HUES64 (cell line): ENCODE measurements around the gene GSG1L.

ENCODE experiments used
- H3K27ac ChIP-seq: 2 replicates; pipeline ENCODE4 v1.7.0; 2013; ENCODE audit warnings: low read depth, low read length, inconsistent platforms
- H3K27me3 ChIP-seq: 2 replicates; pipeline ENCODE4 v1.6.1; 2013; ENCODE audit warnings: mild to moderate bottlenecking, low read length; ENCODE audit not compliant: insufficient read depth
- H3K36me3 ChIP-seq: 2 replicates; pipeline ENCODE4 v1.6.1; 2013; ENCODE audit warnings: mild to moderate bottlenecking, low read length; ENCODE audit not compliant: insufficient read depth
- H3K4me1 ChIP-seq: 2 replicates; pipeline ENCODE4 v1.6.1; 2013; ENCODE audit warnings: mild to moderate bottlenecking, low read length, moderate library complexity; ENCODE audit not compliant: insufficient read depth
- H3K4me3 ChIP-seq: 2 replicates; pipeline ENCODE4 v1.5.1; 2013; ENCODE audit warnings: mild to moderate bottlenecking, low read length, moderate library complexity
- H3K9ac ChIP-seq: 2 replicates; pipeline ENCODE4 v1.6.1; 2013; ENCODE audit warnings: mild to moderate bottlenecking, low read depth, low read length
- H3K9me3 ChIP-seq: 2 replicates; pipeline ENCODE4 v1.6.1; 2013; ENCODE audit warnings: low read depth, low read length; ENCODE audit not compliant: insufficient read depth
- WGBS: fragments of 150-250, 120-280 bp; methylation state at CpG from one replicate; pipeline ENCODE4 v1.1.7; 2013; ENCODE audit warnings: missing lambda C conversion rate; 5-methylcytosine and 5-hydroxymethylcytosine counted together

GSG1L gene

GRCh38 chr16:27826893-27827289 is 236.6 kb downstream of the GSG1L start:
- Histone ChIP-seq H3K4me3 (no peak overlapping the region), H3K36me3 (no peaks in the 10 kb centered on the region), H3K4me1 (no peaks in the 10 kb centered on the region), H3K9ac (no peak overlapping the region), H3K27ac (no peak overlapping the region), H3K9me3 (peaks cover 11% of the 10 kb centered on the region), H3K27me3 (no peaks in the 10 kb centered on the region)
- 88% methylated on average over 2 of the region's 2 CpGs for WGBS

GRCh38 chr16:27826081-27826892 is 237.2 kb downstream of the GSG1L start:
- no peaks in the 10 kb centered on the region for H3K27me3 ChIP-seq
- H3K27ac ChIP-seq, result no peak overlapping the region
- H3K36me3 ChIP-seq, result no peaks in the 10 kb centered on the region
- H3K4me3 ChIP-seq, result no peak overlapping the region
- no peak overlapping the region for H3K9ac ChIP-seq
- no peaks in the 10 kb centered on the region for H3K4me1 ChIP-seq
- 88% methylated on average over 12 of the region's 12 CpGs for WGBS
- H3K9me3 ChIP-seq, result peaks cover 11% of the 10 kb centered on the region

- H3K4me1 ChIP-seq, result no peaks in the 10 kb centered on the region
- H3K9ac ChIP-seq, result no peak overlapping the region
- no peaks in the 10 kb centered on the region for H3K27me3 ChIP-seq
- H3K27ac ChIP-seq, result no peak overlapping the region
- peaks cover 1% of the 10 kb centered on the region; the same call in 1 of the 2 replicates for H3K9me3 ChIP-seq
- WGBS, result 88% methylated on average over 9 of the region's 9 CpGs
- H3K4me3 ChIP-seq, result no peak overlapping the region
- no peaks in the 10 kb centered on the region for H3K36me3 ChIP-seq
Observed at GRCh38 chr16:27824786-27825185, 238.7 kb downstream of the GSG1L start.

- Histone ChIP-seq H3K27me3 (no peaks in the 10 kb centered on the region), H3K9me3 (no peaks in the 10 kb centered on the region), H3K36me3 (no peaks in the 10 kb centered on the region), H3K4me3 (no peak overlapping the region), H3K27ac (no peak overlapping the region), H3K9ac (no peak overlapping the region), H3K4me1 (no peaks in the 10 kb centered on the region)
- WGBS, result 95% methylated on average over 7 of the region's 7 CpGs
Observed at GRCh38 chr16:27824006-27824405, 239.5 kb downstream of the GSG1L start.

GRCh38 chr16:27823421-27823820 is 240.1 kb downstream of the GSG1L start:
- Histone ChIP-seq H3K36me3 (no peaks in the 10 kb centered on the region), H3K9ac (no peak overlapping the region; the same call in 1 of the 2 replicates), H3K27me3 (no peaks in the 10 kb centered on the region), H3K27ac (no peak overlapping the region), H3K9me3 (no peaks in the 10 kb centered on the region), H3K4me3 (no peak overlapping the region), H3K4me1 (no peaks in the 10 kb centered on the region)
- WGBS, result 89% methylated on average over 8 of the region's 8 CpGs

GRCh38 chr16:27822996-27823395 is 240.5 kb downstream of the GSG1L start:
- WGBS, result 94% methylated on average over 11 of the region's 11 CpGs
- no peak overlapping the region for H3K27ac ChIP-seq

GRCh38 chr16:27822529-27822928 is 241.0 kb downstream of the GSG1L start:
- H3K4me1 ChIP-seq, result no peaks in the 10 kb centered on the region
- no peak overlapping the region for H3K4me3 ChIP-seq
- no peak overlapping the region for H3K27ac ChIP-seq
- no peaks in the 10 kb centered on the region for H3K9me3 ChIP-seq
- no peak overlapping the region for H3K9ac ChIP-seq
- no peaks in the 10 kb centered on the region for H3K27me3 ChIP-seq
- 91% methylated on average over 7 of the region's 7 CpGs for WGBS
- H3K36me3 ChIP-seq, result no peaks in the 10 kb centered on the region

More at GRCh38 chr16:27822996-27823395, 240.5 kb downstream of the GSG1L start:
- Histone ChIP-seq H3K9me3 (no peaks in the 10 kb centered on the region), H3K36me3 (no peaks in the 10 kb centered on the region), H3K4me3 (no peak overlapping the region), H3K9ac (no peak overlapping the region; the same call in 1 of the 2 replicates), H3K4me1 (no peaks in the 10 kb centered on the region), H3K27me3 (no peaks in the 10 kb centered on the region)

- Histone ChIP-seq H3K27me3 (no peaks in the 10 kb centered on the region), H3K9ac (no peak overlapping the region)
- WGBS, result 87% methylated on average over 10 of the region's 10 CpGs
Observed at GRCh38 chr16:27820646-27821345, 242.7 kb downstream of the GSG1L start.

GRCh38 chr16:27819881-27820610 is 243.5 kb downstream of the GSG1L start:
- 90% methylated on average over 20 of the region's 20 CpGs for WGBS
- Histone ChIP-seq H3K27ac (no peak overlapping the region), H3K4me1 (no peaks in the 10 kb centered on the region), H3K36me3 (no peaks in the 10 kb centered on the region), H3K4me3 (no peak overlapping the region), H3K9me3 (no peaks in the 10 kb centered on the region), H3K9ac (no peak overlapping the region), H3K27me3 (no peaks in the 10 kb centered on the region)

More at GRCh38 chr16:27820646-27821345, 242.7 kb downstream of the GSG1L start:
- Histone ChIP-seq H3K4me3 (no peak overlapping the region), H3K4me1 (no peaks in the 10 kb centered on the region), H3K9me3 (no peaks in the 10 kb centered on the region), H3K36me3 (no peaks in the 10 kb centered on the region), H3K27ac (no peak overlapping the region)

GRCh38 chr16:27819356-27819755 is 244.2 kb downstream of the GSG1L start:
- no peaks in the 10 kb centered on the region for H3K27me3 ChIP-seq
- WGBS, result 94% methylated on average over 13 of the region's 13 CpGs
- H3K4me1 ChIP-seq, result no peaks in the 10 kb centered on the region
- no peak overlapping the region for H3K27ac ChIP-seq
- H3K9me3 ChIP-seq, result no peaks in the 10 kb centered on the region
- H3K36me3 ChIP-seq, result no peaks in the 10 kb centered on the region
- no peak overlapping the region for H3K9ac ChIP-seq
- no peak overlapping the region for H3K4me3 ChIP-seq

- Histone ChIP-seq H3K9me3 (no peaks in the 10 kb centered on the region), H3K36me3 (no peaks in the 10 kb centered on the region), H3K9ac (no peak overlapping the region), H3K27ac (no peak overlapping the region), H3K4me1 (no peaks in the 10 kb centered on the region), H3K27me3 (no peaks in the 10 kb centered on the region), H3K4me3 (no peak overlapping the region)
- 92% methylated on average over 13 of the region's 13 CpGs for WGBS
Observed at GRCh38 chr16:27818246-27818645, 245.3 kb downstream of the GSG1L start.
